ENCODE measurements around the gene ADAMTS2. TPM values are rescaled to one million over a fixed set of nuclear protein-coding genes. Genes with fewer than 3 reads are reported as not detected.
A peak's percentile ranks its signal among the peaks of the same experiment; 100 is the strongest.

ADAMTS2 gene
- total and polyA plus RNA-seq, 10 donors, result 4.0 to 101 (median 47.5) TPM

GRCh38 chr5:179139111-179139935 lies 205.9 kb downstream of the ADAMTS2 start:
- DNase-seq, result peak; percentile 64
- 84 to 92% (median 87%) methylated on average over 20 to 26 of the region's 26 CpGs for WGBS, 5 donors
- TF ChIP-seq POLR2AphosphoS5 (IDR thresholded peaks at IDR 0.05), result peak in 1 of 3 donors; percentile 20
- TF ChIP-seq, protein P1, sequence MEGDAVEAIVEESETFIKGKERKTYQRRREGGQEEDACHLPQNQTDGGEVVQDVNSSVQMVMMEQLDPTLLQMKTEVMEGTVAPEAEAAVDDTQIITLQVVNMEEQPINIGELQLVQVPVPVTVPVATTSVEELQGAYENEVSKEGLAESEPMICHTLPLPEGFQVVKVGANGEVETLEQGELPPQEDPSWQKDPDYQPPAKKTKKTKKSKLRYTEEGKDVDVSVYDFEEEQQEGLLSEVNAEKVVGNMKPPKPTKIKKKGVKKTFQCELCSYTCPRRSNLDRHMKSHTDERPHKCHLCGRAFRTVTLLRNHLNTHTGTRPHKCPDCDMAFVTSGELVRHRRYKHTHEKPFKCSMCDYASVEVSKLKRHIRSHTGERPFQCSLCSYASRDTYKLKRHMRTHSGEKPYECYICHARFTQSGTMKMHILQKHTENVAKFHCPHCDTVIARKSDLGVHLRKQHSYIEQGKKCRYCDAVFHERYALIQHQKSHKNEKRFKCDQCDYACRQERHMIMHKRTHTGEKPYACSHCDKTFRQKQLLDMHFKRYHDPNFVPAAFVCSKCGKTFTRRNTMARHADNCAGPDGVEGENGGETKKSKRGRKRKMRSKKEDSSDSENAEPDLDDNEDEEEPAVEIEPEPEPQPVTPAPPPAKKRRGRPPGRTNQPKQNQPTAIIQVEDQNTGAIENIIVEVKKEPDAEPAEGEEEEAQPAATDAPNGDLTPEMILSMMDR (IDR thresholded peaks at IDR 0.05 in 8 of 11, conservative IDR thresholded peaks at IDR 0.05 in 3 of 11), result no peak
- Histone ChIP-seq H3K4me3 (no peak overlapping the region), H3K27ac (no peak overlapping the region), H3K36me3 (peaks cover 0 to 51% (median 0%) of the 10 kb centered on the region in 6 donors), H3K27me3 (replicated peaks in 1 of 7) (no peaks in the 10 kb centered on the region), H3K9me3 (no peaks in the 10 kb centered on the region), H3K4me1 (peaks cover 0 to 12% (median 0%) of the 10 kb centered on the region in 6 donors)
- intact Hi-C loops (cut with DNase I; ENCODE audit: low total_unique reads), result no loop called here

DNA sequence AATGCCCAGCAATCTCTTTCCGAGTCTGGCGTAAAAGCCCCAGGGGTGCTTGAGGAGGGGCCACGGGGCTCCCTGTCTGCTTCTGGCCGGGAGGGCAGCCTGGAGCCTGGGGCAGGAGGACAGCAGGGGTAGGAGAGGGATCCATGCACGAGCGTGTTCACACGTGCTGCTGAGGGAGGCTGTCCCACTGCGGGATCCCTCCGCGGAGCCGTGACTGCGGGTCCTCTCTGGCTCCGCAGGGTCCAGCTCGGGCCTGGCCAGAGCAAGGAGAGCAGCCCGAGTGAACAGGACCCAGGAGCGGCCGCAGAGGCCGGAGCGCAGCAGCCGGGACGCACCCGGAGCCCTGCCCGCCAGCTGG lies 206.7 kb downstream of the ADAMTS2 start:
- intact Hi-C loops (cut with DNase I; ENCODE audit: low total_unique reads), result no loop called here
- 89 to 92% (median 90%) methylated on average over 11 to 23 of the region's 23 CpGs for WGBS, 5 donors
- H3K4me1 ChIP-seq, result peaks cover 0 to 12% (median 0%) of the 10 kb centered on the region in 6 donors
- H3K4me3 ChIP-seq, result no peak overlapping the region
- H3K36me3 ChIP-seq, result peaks cover 0 to 52% (median 0%) of the 10 kb centered on the region in 6 donors
- H3K27me3 ChIP-seq (replicated peaks in 1 of 7), result no peaks in the 10 kb centered on the region
- peak; percentile 58 for DNase-seq
- TF ChIP-seq, protein P1 (IDR thresholded peaks at IDR 0.05 in 8 of 11, conservative IDR thresholded peaks at IDR 0.05 in 3 of 11), result no peak
- TF ChIP-seq POLR2A (IDR thresholded peaks at IDR 0.05) (no peak), POLR2AphosphoS5 (IDR thresholded peaks at IDR 0.05) (no peak)
- no peaks in the 10 kb centered on the region for H3K9me3 ChIP-seq
- H3K27ac ChIP-seq, result no peak overlapping the region

DNA sequence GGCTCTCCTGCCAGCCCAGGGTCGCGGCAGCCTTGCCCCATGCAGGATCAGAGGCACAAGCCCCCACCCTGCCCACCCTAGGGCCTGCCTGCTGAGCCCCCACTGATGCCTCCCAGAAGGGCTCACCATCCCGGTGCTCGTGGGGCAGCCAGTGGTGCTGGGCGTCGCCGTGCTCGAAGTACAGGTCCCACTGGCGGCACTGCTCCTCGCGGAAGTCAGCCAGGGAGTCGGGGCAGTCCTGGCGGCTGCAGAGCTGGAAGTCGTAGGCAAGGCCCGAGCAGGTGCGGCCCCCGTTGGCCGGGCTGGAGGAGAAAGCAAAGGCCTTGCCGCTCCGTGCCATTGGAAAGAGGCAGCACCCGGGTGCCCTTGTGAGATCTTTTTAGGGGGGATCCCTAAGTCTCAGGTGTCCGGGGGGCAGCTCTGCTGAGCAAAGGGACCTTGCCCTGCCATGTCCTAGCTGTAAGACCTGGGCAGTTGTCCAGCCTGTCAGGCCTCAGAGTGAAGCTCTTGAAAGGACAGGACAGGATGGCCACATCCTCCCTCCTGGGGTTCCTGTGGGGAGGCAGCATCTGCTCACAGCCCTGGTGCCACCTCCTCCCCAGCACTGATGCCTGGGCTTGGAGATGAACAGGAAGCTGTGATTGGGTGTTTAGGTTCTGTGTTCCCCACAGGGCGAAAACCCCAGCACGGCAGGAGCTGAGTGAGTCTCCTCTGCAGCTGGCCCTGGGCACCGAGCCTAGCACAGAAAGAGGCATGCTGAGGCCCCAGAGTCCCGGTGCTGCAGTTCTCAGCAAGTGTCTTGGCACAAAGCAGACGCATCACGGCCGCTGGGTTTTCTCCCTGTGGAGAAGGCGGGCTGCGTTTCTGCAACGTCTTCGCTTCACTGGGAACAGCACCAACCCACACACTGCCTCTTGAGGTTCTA lies 207.4 kb downstream of the ADAMTS2 start:
- peak in 1 of 3 donors; percentile 14 for TF ChIP-seq POLR2AphosphoS5 (IDR thresholded peaks at IDR 0.05)
- TF ChIP-seq, protein P1 (IDR thresholded peaks at IDR 0.05 in 8 of 11, conservative IDR thresholded peaks at IDR 0.05 in 3 of 11), result no peak
- no peak for TF ChIP-seq POLR2A (IDR thresholded peaks at IDR 0.05)
- Histone ChIP-seq H3K27ac (no peak overlapping the region), H3K4me3 (no peak overlapping the region), H3K9me3 (no peaks in the 10 kb centered on the region), H3K27me3 (replicated peaks in 1 of 7) (no peaks in the 10 kb centered on the region), H3K4me1 (peaks cover 0 to 6% (median 0%) of the 10 kb centered on the region in 6 donors), H3K36me3 (peaks cover 0 to 58% (median 0%) of the 10 kb centered on the region in 6 donors)
- WGBS, 5 donors, result 87 to 92% (median 90%) methylated on average over 15 to 33 of the region's 33 CpGs
- intact Hi-C loops (cut with DNase I; ENCODE audit: low total_unique reads), result no loop called here
- DNase-seq, result peak; percentile 66
